DND-41 (cell line): ENCODE results near the gene CDCP1.

ENCODE experiments used
- CTCF ChIP-seq: IDR thresholded peaks from 2 replicates; pipeline ENCODE4 v1.5.1; 2012; ENCODE audit warnings: borderline replicate concordance, low read length, moderate library complexity, mild to moderate bottlenecking; ENCODE audit not compliant: poor library complexity, severe bottlenecking; ENCODE audit errors: extremely low read depth
- EZH2 ChIP-seq: IDR thresholded peaks from 3 replicates; pipeline ENCODE4 v1.6.1; 2012; ENCODE audit warnings: borderline replicate concordance, low read depth, mild to moderate bottlenecking, moderate library complexity, low read length, inconsistent platforms; ENCODE audit not compliant: severe bottlenecking

- TF ChIP-seq CTCF (no peak), EZH2 (no peak)
Measured at GRCh38 chr3:45148921-45149320, 2.7 kb upstream of the CDCP1 start.
